Measurements from ENCODE around the gene SAE1.

The SAE1 gene

GRCh38 chr19:47258895-47259555, 128.4 kb downstream of the SAE1 start:
- peaks cover 48% of the 10 kb centered on the region for H3K36me3 ChIP-seq (replicated peaks)
- no peak overlapping the region for H3K4me3 ChIP-seq
- H3K9me3 ChIP-seq, result no peaks in the 10 kb centered on the region
- no peaks in the 10 kb centered on the region for H3K27me3 ChIP-seq (ENCODE audit: low read depth)
- peaks cover 16% of the 10 kb centered on the region for H3K4me1 ChIP-seq
- no peak for DNase-seq (ENCODE audit: low spot score in 2 of 2)
- in situ Hi-C loops (cut with MboI; ENCODE audit: low sequenced_read_pairs), result no loop called here

Measured in HAP-1 (cell line).